ENCODE results near the gene CSHL1.
"Not testable (repeated sequence)": the region's sequence is repeated elsewhere in the genome, so short reads cannot be mapped to it uniquely, and the experiment has no call there.

Gene CSHL1

GRCh38 chr17:63910096-63910495, 962 bp downstream of the CSHL1 start:
- H3K36me3 ChIP-seq (ENCODE audit: control insufficient read depth, insufficient read depth, low read length), result no peaks in the 10 kb centered on the region
- H3K27me3 ChIP-seq (replicated peaks; ENCODE audit: control insufficient read depth, insufficient read depth, low read length), result no peaks in the 10 kb centered on the region; the same call in 1 of the 2 replicates
- TF ChIP-seq CTCF (IDR thresholded peaks at IDR 0.05; ENCODE audit: insufficient read depth, low read length, poor library complexity, severe bottlenecking), result no peak
- DNase-seq (ENCODE audit: extremely low read depth, insufficient read length), result no peak
- H3K4me3 ChIP-seq (replicated peaks; ENCODE audit: low read depth, low read length), result no peak overlapping the region

- not testable (repeated sequence) for H3K36me3 ChIP-seq (ENCODE audit: control insufficient read depth, insufficient read depth, low read length); H3K4me3 ChIP-seq (replicated peaks; ENCODE audit: low read depth, low read length); DNase-seq (ENCODE audit: extremely low read depth, insufficient read length); H3K27me3 ChIP-seq (replicated peaks; ENCODE audit: control insufficient read depth, insufficient read depth, low read length)
Observed at GRCh38 chr17:63909586-63909985, 1.5 kb downstream of the CSHL1 start.

GRCh38 chr17:63907161-63907778, 3.8 kb downstream of the CSHL1 start:
- not testable (repeated sequence) for H3K36me3 ChIP-seq (ENCODE audit: control insufficient read depth, insufficient read depth, low read length); H3K4me3 ChIP-seq (replicated peaks; ENCODE audit: low read depth, low read length); DNase-seq (ENCODE audit: extremely low read depth, insufficient read length); H3K27me3 ChIP-seq (replicated peaks; ENCODE audit: control insufficient read depth, insufficient read depth, low read length)
- peak; percentile 35 for TF ChIP-seq CTCF (IDR thresholded peaks at IDR 0.05; ENCODE audit: insufficient read depth, low read length, poor library complexity, severe bottlenecking)

- not testable (repeated sequence) for H3K36me3 ChIP-seq (ENCODE audit: control insufficient read depth, insufficient read depth, low read length); H3K27me3 ChIP-seq (replicated peaks; ENCODE audit: control insufficient read depth, insufficient read depth, low read length); H3K4me3 ChIP-seq (replicated peaks; ENCODE audit: low read depth, low read length); DNase-seq (ENCODE audit: extremely low read depth, insufficient read length)
Observed at GRCh38 chr17:63904796-63905195, 6.3 kb downstream of the CSHL1 start.

- not testable (repeated sequence) for H3K27me3 ChIP-seq (replicated peaks; ENCODE audit: control insufficient read depth, insufficient read depth, low read length); H3K36me3 ChIP-seq (ENCODE audit: control insufficient read depth, insufficient read depth, low read length); DNase-seq (ENCODE audit: extremely low read depth, insufficient read length); H3K4me3 ChIP-seq (replicated peaks; ENCODE audit: low read depth, low read length)
Observed at GRCh38 chr17:63903787-63904201, 7.3 kb downstream of the CSHL1 start.

- DNase-seq (ENCODE audit: extremely low read depth, insufficient read length); H3K36me3 ChIP-seq (ENCODE audit: control insufficient read depth, insufficient read depth, low read length); H3K27me3 ChIP-seq (replicated peaks; ENCODE audit: control insufficient read depth, insufficient read depth, low read length); H3K4me3 ChIP-seq (replicated peaks; ENCODE audit: low read depth, low read length): not testable (repeated sequence)
Observed at GRCh38 chr17:63901971-63902370, 9.1 kb downstream of the CSHL1 start.

GRCh38 chr17:63898899-63899798, 11.9 kb downstream of the CSHL1 start:
- H3K27me3 ChIP-seq (replicated peaks; ENCODE audit: control insufficient read depth, insufficient read depth, low read length); H3K36me3 ChIP-seq (ENCODE audit: control insufficient read depth, insufficient read depth, low read length); DNase-seq (ENCODE audit: extremely low read depth, insufficient read length); H3K4me3 ChIP-seq (replicated peaks; ENCODE audit: low read depth, low read length): not testable (repeated sequence)

- H3K4me3 ChIP-seq (replicated peaks; ENCODE audit: low read depth, low read length); DNase-seq (ENCODE audit: extremely low read depth, insufficient read length); H3K27me3 ChIP-seq (replicated peaks; ENCODE audit: control insufficient read depth, insufficient read depth, low read length); H3K36me3 ChIP-seq (ENCODE audit: control insufficient read depth, insufficient read depth, low read length): not testable (repeated sequence)
Observed at GRCh38 chr17:63896524-63897354, 14.3 kb downstream of the CSHL1 start, which contains the start of gene CSH1. Gene CSH1 (minus strand): TSS chr17:63896574. CDS start chr17:63896511, 63 bp downstream.

- H3K36me3 ChIP-seq (ENCODE audit: control insufficient read depth, insufficient read depth, low read length); H3K27me3 ChIP-seq (replicated peaks; ENCODE audit: control insufficient read depth, insufficient read depth, low read length); H3K4me3 ChIP-seq (replicated peaks; ENCODE audit: low read depth, low read length); DNase-seq (ENCODE audit: extremely low read depth, insufficient read length): not testable (repeated sequence)
Observed at GRCh38 chr17:63894821-63895220, 16.2 kb downstream of the CSHL1 start.

GRCh38 chr17:63894021-63894420, 17.0 kb downstream of the CSHL1 start:
- not testable (repeated sequence) for DNase-seq (ENCODE audit: extremely low read depth, insufficient read length); H3K36me3 ChIP-seq (ENCODE audit: control insufficient read depth, insufficient read depth, low read length); H3K27me3 ChIP-seq (replicated peaks; ENCODE audit: control insufficient read depth, insufficient read depth, low read length); H3K4me3 ChIP-seq (replicated peaks; ENCODE audit: low read depth, low read length)

- H3K36me3 ChIP-seq (ENCODE audit: control insufficient read depth, insufficient read depth, low read length); DNase-seq (ENCODE audit: extremely low read depth, insufficient read length); H3K27me3 ChIP-seq (replicated peaks; ENCODE audit: control insufficient read depth, insufficient read depth, low read length); H3K4me3 ChIP-seq (replicated peaks; ENCODE audit: low read depth, low read length): not testable (repeated sequence)
Observed at GRCh38 chr17:63892316-63893037, 18.6 kb downstream of the CSHL1 start.

Data from GM06990 (cell line).